Measurements from ENCODE around the gene DIAPH1. TPM values are rescaled to one million over a fixed set of nuclear protein-coding genes. Genes with fewer than 3 reads are reported as not detected.

The DIAPH1 gene
- total RNA-seq, 2 donors from 2014 or later = 104 to 106 TPM

- TF ChIP-seq CTCF (conservative IDR thresholded peaks at IDR 0.05) = no peak
- WGBS, 2 experiments (ENCODE audit: insufficient coverage in 1 of 2, insufficient read length in 1 of 2) = 92% methylated on average over 5 of the region's 5 CpGs
- H3K4me1 ChIP-seq (ENCODE audit: control insufficient read depth, insufficient read depth, low read length) = no peaks in the 10 kb centered on the region
- Mint-ChIP-seq H3K36me3 (ENCODE audit: low read depth) (peaks cover 46% of the 10 kb centered on the region), H3K4me3 (no peak overlapping the region), H3K27ac (no peak overlapping the region), H3K4me1 (no peaks in the 10 kb centered on the region), H3K27me3 (ENCODE audit: insufficient read depth) (no peaks in the 10 kb centered on the region), H3K9me3 (no peaks in the 10 kb centered on the region)
- H3K36me3 ChIP-seq (ENCODE audit: control insufficient read depth, insufficient read depth, low read length) = peaks cover 82% of the 10 kb centered on the region
- no peak overlapping the region for H3K27ac ChIP-seq (ENCODE audit: low read depth, low read length)
- no peak overlapping the region for H3K9ac ChIP-seq (ENCODE audit: extremely low read depth, low read length, poor library complexity, severe bottlenecking)
- no peaks in the 10 kb centered on the region for H3K27me3 ChIP-seq (ENCODE audit: control insufficient read depth, insufficient read depth, low read length, poor library complexity, severe bottlenecking)
- DNase-seq = no peak
- H3K4me3 ChIP-seq (ENCODE audit: low read length) = no peak overlapping the region
- H3K9me3 ChIP-seq (ENCODE audit: control insufficient read depth, low read length) = no peaks in the 10 kb centered on the region
Observed at GRCh38 chr5:141623611-141624010, 4.8 kb upstream of the DIAPH1 start.

- DNase-seq = no peak
- H3K36me3 Mint-ChIP-seq (ENCODE audit: low read depth) = peaks cover 44% of the 10 kb centered on the region
- no peak overlapping the region for H3K4me3 Mint-ChIP-seq
- Histone ChIP-seq H3K9me3 (ENCODE audit: control insufficient read depth, low read length) (no peaks in the 10 kb centered on the region), H3K36me3 (ENCODE audit: control insufficient read depth, insufficient read depth, low read length) (peaks cover 78% of the 10 kb centered on the region), H3K9ac (ENCODE audit: extremely low read depth, low read length, poor library complexity, severe bottlenecking) (no peak overlapping the region), H3K27me3 (ENCODE audit: control insufficient read depth, insufficient read depth, low read length, poor library complexity, severe bottlenecking) (no peaks in the 10 kb centered on the region), H3K4me1 (ENCODE audit: control insufficient read depth, insufficient read depth, low read length) (no peaks in the 10 kb centered on the region), H3K4me3 (ENCODE audit: low read length) (no peak overlapping the region), H3K27ac (ENCODE audit: low read depth, low read length) (no peak overlapping the region)
- no peaks in the 10 kb centered on the region for H3K4me1 Mint-ChIP-seq
- H3K9me3 Mint-ChIP-seq = no peaks in the 10 kb centered on the region
- TF ChIP-seq CTCF (conservative IDR thresholded peaks at IDR 0.05) = no peak
- H3K27me3 Mint-ChIP-seq (ENCODE audit: insufficient read depth) = no peaks in the 10 kb centered on the region
- no peak overlapping the region for H3K27ac Mint-ChIP-seq
Observed at GRCh38 chr5:141623186-141623585, 4.4 kb upstream of the DIAPH1 start.

GRCh38 chr5:141618030-141618803 lies 583 bp downstream of the DIAPH1 start:
- H3K27me3 ChIP-seq (ENCODE audit: control insufficient read depth, insufficient read depth, low read length, poor library complexity, severe bottlenecking) = no peaks in the 10 kb centered on the region
- H3K27me3 Mint-ChIP-seq (ENCODE audit: insufficient read depth) = no peaks in the 10 kb centered on the region
- H3K4me3 Mint-ChIP-seq = peak overlapping the region; percentile 94
- 0% methylated on average over 14 to 36 of the region's 36 CpGs for WGBS, 2 experiments (ENCODE audit: insufficient coverage in 1 of 2, insufficient read length in 1 of 2)
- peak overlapping the region; percentile 58 for H3K27ac ChIP-seq (ENCODE audit: low read depth, low read length)
- no peak for TF ChIP-seq CTCF (conservative IDR thresholded peaks at IDR 0.05)
- peaks cover 19% of the 10 kb centered on the region for H3K36me3 Mint-ChIP-seq (ENCODE audit: low read depth)
- H3K4me1 Mint-ChIP-seq = peaks cover 37% of the 10 kb centered on the region
- H3K4me3 ChIP-seq (ENCODE audit: low read length) = peak overlapping the region; percentile 83
- peak; percentile 90 for DNase-seq
- peak overlapping the region; percentile 97 for H3K27ac Mint-ChIP-seq
- H3K9ac ChIP-seq (ENCODE audit: extremely low read depth, low read length, poor library complexity, severe bottlenecking) = peak overlapping the region; percentile 90
- peaks cover 37% of the 10 kb centered on the region for H3K36me3 ChIP-seq (ENCODE audit: control insufficient read depth, insufficient read depth, low read length)
- no peaks in the 10 kb centered on the region for H3K9me3 Mint-ChIP-seq
- H3K9me3 ChIP-seq (ENCODE audit: control insufficient read depth, low read length) = no peaks in the 10 kb centered on the region
- H3K4me1 ChIP-seq (ENCODE audit: control insufficient read depth, insufficient read depth, low read length) = peaks cover 9% of the 10 kb centered on the region
